Trophoblast cell (in vitro differentiated cells and primary cell): ENCODE data around the gene EPB41L5.
"Not testable (repeated sequence)": the region's sequence is repeated elsewhere in the genome, so short reads cannot be mapped to it uniquely, and the experiment has no call there.

Source experiments
- DNase-seq, 2 donors: peaks; one replicate each; pipeline ENCODE4 v3.0.0-alpha.2; 2016
- H2AFZ ChIP-seq: 2 replicates; pipeline ENCODE4 v1.6.1; 2013; ENCODE audit warnings: low read length, moderate library complexity, mild to moderate bottlenecking; ENCODE audit not compliant: insufficient read depth, poor library complexity
- H2AK5ac ChIP-seq: 2 replicates; pipeline ENCODE4 v1.6.1; 2013; ENCODE audit warnings: mild to moderate bottlenecking, low read length
- H2BK120ac ChIP-seq: 2 replicates; pipeline ENCODE4 v1.6.1; 2013; ENCODE audit warnings: low read length, mild to moderate bottlenecking, moderate library complexity; ENCODE audit not compliant: insufficient read depth, poor library complexity
- H2BK12ac ChIP-seq: 2 replicates; pipeline ENCODE4 v1.6.1; 2013; ENCODE audit warnings: mild to moderate bottlenecking, low read length, moderate library complexity
- H2BK5ac ChIP-seq: 2 replicates; pipeline ENCODE4 v1.6.1; 2013; ENCODE audit warnings: low read length, low read depth, moderate library complexity, mild to moderate bottlenecking; ENCODE audit not compliant: poor library complexity
- H3K14ac ChIP-seq: 2 replicates; pipeline ENCODE4 v1.6.1; 2013; ENCODE audit warnings: mild to moderate bottlenecking, low read length
- H3K18ac ChIP-seq: 2 replicates; pipeline ENCODE4 v1.6.1; 2013; ENCODE audit warnings: mild to moderate bottlenecking, low read length
- H3K23ac ChIP-seq: 2 replicates; pipeline ENCODE4 v1.6.1; 2013; ENCODE audit warnings: low read length
- H3K27ac ChIP-seq: 2 replicates; pipeline ENCODE4 v1.5.1; 2013; ENCODE audit warnings: low read depth, mild to moderate bottlenecking, inconsistent platforms, low read length, moderate library complexity
- H3K27me3 ChIP-seq: 2 replicates; pipeline ENCODE4 v1.6.1; 2013; ENCODE audit warnings: inconsistent platforms, mild to moderate bottlenecking, low read length, moderate library complexity; ENCODE audit not compliant: insufficient read depth
- H3K36me3 ChIP-seq, 2 experiments: 1 replicate in 1 of 2; 2 replicates in 1 of 2; pipeline ENCODE4 v1.6.1; 2013; ENCODE audit warnings: low read length in 2 of 2, mild to moderate bottlenecking in 2 of 2, moderate library complexity in 1 of 2; ENCODE audit not compliant: insufficient read depth in 2 of 2, control insufficient read depth in 1 of 2
- H3K4ac ChIP-seq: 2 replicates; pipeline ENCODE4 v1.6.1; 2013; ENCODE audit warnings: low read depth, mild to moderate bottlenecking, low read length, moderate library complexity
- H3K4me1 ChIP-seq, 2 experiments: 1 replicate in 1 of 2; 2 replicates in 1 of 2; pipeline ENCODE4 v1.6.1; 2013; ENCODE audit warnings: low read length in 2 of 2, mild to moderate bottlenecking in 2 of 2, moderate library complexity in 1 of 2; ENCODE audit not compliant: insufficient read depth in 2 of 2, control insufficient read depth in 1 of 2
- H3K4me2 ChIP-seq: 2 replicates; pipeline ENCODE4 v1.6.1; 2013; ENCODE audit warnings: inconsistent platforms, mild to moderate bottlenecking, low read length, moderate library complexity
- H3K4me3 ChIP-seq: 2 replicates; pipeline ENCODE4 v1.5.1; 2013; ENCODE audit warnings: mild to moderate bottlenecking, low read depth, low read length, inconsistent platforms
- H3K79me1 ChIP-seq: one replicate; pipeline ENCODE4 v1.6.1; 2013; ENCODE audit warnings: low read length
- H3K79me2 ChIP-seq: 2 replicates; pipeline ENCODE4 v1.6.1; 2013; ENCODE audit warnings: low read length, mild to moderate bottlenecking; ENCODE audit not compliant: control insufficient read depth, insufficient read depth, poor library complexity
- H3K9ac ChIP-seq: 2 replicates; pipeline ENCODE4 v1.6.1; 2013; ENCODE audit warnings: mild to moderate bottlenecking, low read length
- H3K9me3 ChIP-seq: 2 replicates; pipeline ENCODE4 v1.6.1; 2013; ENCODE audit warnings: low read depth, mild to moderate bottlenecking, control low read depth, inconsistent platforms, low read length; ENCODE audit not compliant: insufficient read depth
- H4K12ac ChIP-seq: 2 replicates; pipeline ENCODE4 v1.6.1; 2013; ENCODE audit warnings: low read depth, mild to moderate bottlenecking, low read length, moderate library complexity
- H4K8ac ChIP-seq: 2 replicates; pipeline ENCODE4 v1.6.1; 2013; ENCODE audit warnings: low read depth, mild to moderate bottlenecking, low read length, moderate library complexity
- H4K91ac ChIP-seq: one replicate; pipeline ENCODE4 v1.6.1; 2013; ENCODE audit warnings: low read depth, mild to moderate bottlenecking, low read length, moderate library complexity
- WGBS: extraction: QIAGEN DNeasy Blood & Tissue Kit; methylation state at CpG from one replicate; pipeline ENCODE4 v1.1.7; 2013; ENCODE audit warnings: missing lambda C conversion rate; ENCODE audit not compliant: insufficient read length, insufficient coverage; ENCODE audit errors: extremely low coverage; 5-methylcytosine and 5-hydroxymethylcytosine counted together

The EPB41L5 gene

DNA sequence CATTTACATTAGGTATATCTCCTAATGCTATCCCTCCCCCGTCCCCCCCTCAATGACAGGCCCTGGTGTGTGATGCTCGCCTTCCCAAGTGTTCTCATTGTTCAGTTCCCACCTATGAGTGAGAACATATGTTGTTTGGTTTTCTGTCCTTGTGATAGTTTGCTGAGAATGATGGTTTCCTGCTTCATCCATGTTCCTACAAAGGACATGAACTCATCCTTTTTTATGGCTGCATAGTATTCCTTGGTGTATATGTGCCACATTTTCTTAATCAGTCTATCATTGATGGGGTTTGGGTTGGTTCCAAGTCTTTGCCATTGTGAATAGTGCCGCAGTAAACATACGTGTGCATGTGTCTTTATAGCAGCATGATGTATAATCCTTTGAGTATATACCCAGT is 32.9 kb downstream of the EPB41L5 start:
- H4K8ac ChIP-seq, H3K36me3 ChIP-seq, H3K79me2 ChIP-seq, H3K79me1 ChIP-seq, H3K9ac ChIP-seq, H3K18ac ChIP-seq, H2BK5ac ChIP-seq, H3K27ac ChIP-seq, H2AFZ ChIP-seq, H3K27me3 ChIP-seq, H2BK120ac ChIP-seq, H3K23ac ChIP-seq, H4K12ac ChIP-seq, H3K4me2 ChIP-seq, H3K9me3 ChIP-seq, H3K14ac ChIP-seq, H3K4ac ChIP-seq, H3K4me1 ChIP-seq, H2BK12ac ChIP-seq, H4K91ac ChIP-seq, H3K4me3 ChIP-seq, H2AK5ac ChIP-seq, DNase-seq: not testable (repeated sequence)
- no CpG with 5 or more reads among the region's 4 CpGs for WGBS

DNA sequence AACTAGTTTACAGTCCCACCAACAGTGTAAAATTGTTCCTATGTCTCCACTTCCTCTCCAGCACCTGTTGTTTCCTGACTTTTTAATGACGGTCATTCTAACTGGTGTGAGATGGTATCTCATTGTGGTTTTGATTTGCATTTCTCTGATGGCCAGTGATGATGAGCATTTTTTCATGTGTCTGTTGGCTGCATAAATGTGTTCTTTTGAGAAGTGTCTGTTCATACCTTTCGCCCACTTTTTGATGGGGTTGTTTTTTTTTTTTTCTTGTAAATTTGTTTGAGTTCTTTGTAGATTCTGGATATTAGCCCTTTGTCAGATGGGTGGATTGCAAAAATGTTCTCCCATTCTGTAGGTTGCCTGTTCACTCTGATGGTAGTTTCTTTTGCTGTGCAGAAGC is 33.4 kb downstream of the EPB41L5 start:
- H3K4me1 ChIP-seq, DNase-seq, H3K18ac ChIP-seq, H3K79me1 ChIP-seq, H3K27me3 ChIP-seq, H2AK5ac ChIP-seq, H3K4ac ChIP-seq, H3K4me3 ChIP-seq, H3K9ac ChIP-seq, H2BK120ac ChIP-seq, H4K12ac ChIP-seq, H2AFZ ChIP-seq, H3K4me2 ChIP-seq, H4K91ac ChIP-seq, H2BK12ac ChIP-seq, H3K79me2 ChIP-seq, H3K14ac ChIP-seq, H3K27ac ChIP-seq, H3K23ac ChIP-seq, H2BK5ac ChIP-seq, H4K8ac ChIP-seq, H3K9me3 ChIP-seq, H3K36me3 ChIP-seq: not testable (repeated sequence)
- no CpG with 5 or more reads among the region's 2 CpGs for WGBS

DNA sequence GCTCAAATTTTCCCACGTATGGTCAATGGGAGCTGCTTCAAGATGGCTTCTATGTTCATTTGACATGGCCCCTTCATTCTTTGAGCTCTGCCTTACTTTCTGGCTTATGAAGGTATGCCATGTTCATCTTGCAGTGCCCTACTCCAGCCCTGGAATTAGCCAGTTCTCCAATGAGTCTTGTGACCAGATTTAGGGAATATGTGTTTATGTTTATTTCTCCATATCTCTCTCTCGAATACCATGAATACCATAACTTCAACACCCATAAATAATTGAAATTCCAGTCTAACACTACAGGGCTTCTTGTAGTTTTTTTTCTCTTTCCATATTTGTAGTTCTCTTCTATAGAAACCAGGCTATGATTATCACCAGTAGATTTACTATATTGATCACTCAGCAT is 39.7 kb downstream of the EPB41L5 start:
- no peaks in the 10 kb centered on the region for H3K79me2 ChIP-seq
- no peak overlapping the region for H4K8ac ChIP-seq
- H3K9me3 ChIP-seq, result peaks cover 9% of the 10 kb centered on the region
- no peaks in the 10 kb centered on the region for H3K79me1 ChIP-seq
- H3K4me1 ChIP-seq, result no peaks in the 10 kb centered on the region
- H3K18ac ChIP-seq, result no peak overlapping the region
- H2BK120ac ChIP-seq, result no peak overlapping the region
- no peak overlapping the region for H2BK12ac ChIP-seq
- H4K12ac ChIP-seq, result no peak overlapping the region
- H3K27ac ChIP-seq, result no peak overlapping the region
- no peak overlapping the region for H4K91ac ChIP-seq
- no peak overlapping the region for H3K23ac ChIP-seq
- H3K4me2 ChIP-seq, result no peak overlapping the region
- no peak overlapping the region for H3K14ac ChIP-seq
- H2AFZ ChIP-seq, result no peak overlapping the region
- no peak overlapping the region for H2BK5ac ChIP-seq
- no peak overlapping the region for H2AK5ac ChIP-seq
- no peak overlapping the region for H3K9ac ChIP-seq
- H3K4me3 ChIP-seq, result no peak overlapping the region
- no CpG with 5 or more reads among the region's 2 CpGs for WGBS
- no peak overlapping the region for H3K4ac ChIP-seq
- H3K27me3 ChIP-seq, result no peaks in the 10 kb centered on the region
- DNase-seq, result peak in 1 of 2 donors; percentile 59
- peaks cover 2 to 9% of the 10 kb centered on the region in 2 experiments for H3K36me3 ChIP-seq

DNA sequence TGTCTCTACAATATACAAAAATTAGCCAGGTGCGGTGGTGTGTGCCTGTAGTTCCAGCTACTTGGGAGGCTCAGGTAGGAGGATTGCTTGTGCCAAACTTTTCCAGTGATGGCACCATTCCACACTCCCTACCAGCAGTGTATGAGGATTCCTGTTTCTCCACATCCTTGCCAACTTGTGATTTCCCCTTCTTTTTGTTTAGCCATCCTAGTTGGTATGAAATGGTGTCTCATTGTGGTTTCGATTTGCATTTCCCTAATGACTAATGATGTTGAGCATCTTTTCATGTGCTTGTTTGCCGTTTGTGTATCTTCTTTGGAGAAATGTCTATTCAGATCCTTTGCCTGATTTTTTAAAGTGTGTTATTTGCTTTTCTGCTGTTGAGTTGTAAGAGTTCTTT is 41.0 kb downstream of the EPB41L5 start:
- H3K18ac ChIP-seq, result no peak overlapping the region
- WGBS, result no CpG with 5 or more reads among the region's 3 CpGs
- H3K36me3 ChIP-seq, result peaks cover 2 to 9% of the 10 kb centered on the region in 2 experiments
- no peaks in the 10 kb centered on the region for H3K4me1 ChIP-seq
- no peak for DNase-seq
- no peak overlapping the region for H2BK5ac ChIP-seq
- no peaks in the 10 kb centered on the region for H3K79me2 ChIP-seq
- no peak overlapping the region for H3K27ac ChIP-seq
- H3K9me3 ChIP-seq, result peaks cover 9% of the 10 kb centered on the region
- H3K14ac ChIP-seq, result no peak overlapping the region
- H3K4me3 ChIP-seq, result no peak overlapping the region
- H4K12ac ChIP-seq, result no peak overlapping the region
- no peak overlapping the region for H2AFZ ChIP-seq
- H3K4me2 ChIP-seq, result no peak overlapping the region
- H3K23ac ChIP-seq, result no peak overlapping the region
- no peak overlapping the region for H2AK5ac ChIP-seq
- no peak overlapping the region for H3K9ac ChIP-seq
- peak overlapping the region; percentile 36 for H3K4ac ChIP-seq
- H4K91ac ChIP-seq, result no peak overlapping the region
- H2BK12ac ChIP-seq, result no peak overlapping the region
- no peak overlapping the region for H2BK120ac ChIP-seq
- H3K27me3 ChIP-seq, result no peaks in the 10 kb centered on the region
- no peaks in the 10 kb centered on the region for H3K79me1 ChIP-seq
- H4K8ac ChIP-seq, result no peak overlapping the region
